HG02678 (cell line): ENCODE results near the gene WDR5B.
"Not testable (repeated sequence)": the region's sequence is repeated elsewhere in the genome, so short reads cannot be mapped to it uniquely, and the experiment has no call there.

ENCODE experiments used
- ATAC-seq: cut with Tn5 transposase; IDR thresholded peaks from one replicate; pipeline ENCODE4 v1.9.1; 2021; ENCODE audit warnings: mild to moderate bottlenecking, moderate library complexity; ENCODE audit not compliant: unreplicated experiment

Gene WDR5B

DNA sequence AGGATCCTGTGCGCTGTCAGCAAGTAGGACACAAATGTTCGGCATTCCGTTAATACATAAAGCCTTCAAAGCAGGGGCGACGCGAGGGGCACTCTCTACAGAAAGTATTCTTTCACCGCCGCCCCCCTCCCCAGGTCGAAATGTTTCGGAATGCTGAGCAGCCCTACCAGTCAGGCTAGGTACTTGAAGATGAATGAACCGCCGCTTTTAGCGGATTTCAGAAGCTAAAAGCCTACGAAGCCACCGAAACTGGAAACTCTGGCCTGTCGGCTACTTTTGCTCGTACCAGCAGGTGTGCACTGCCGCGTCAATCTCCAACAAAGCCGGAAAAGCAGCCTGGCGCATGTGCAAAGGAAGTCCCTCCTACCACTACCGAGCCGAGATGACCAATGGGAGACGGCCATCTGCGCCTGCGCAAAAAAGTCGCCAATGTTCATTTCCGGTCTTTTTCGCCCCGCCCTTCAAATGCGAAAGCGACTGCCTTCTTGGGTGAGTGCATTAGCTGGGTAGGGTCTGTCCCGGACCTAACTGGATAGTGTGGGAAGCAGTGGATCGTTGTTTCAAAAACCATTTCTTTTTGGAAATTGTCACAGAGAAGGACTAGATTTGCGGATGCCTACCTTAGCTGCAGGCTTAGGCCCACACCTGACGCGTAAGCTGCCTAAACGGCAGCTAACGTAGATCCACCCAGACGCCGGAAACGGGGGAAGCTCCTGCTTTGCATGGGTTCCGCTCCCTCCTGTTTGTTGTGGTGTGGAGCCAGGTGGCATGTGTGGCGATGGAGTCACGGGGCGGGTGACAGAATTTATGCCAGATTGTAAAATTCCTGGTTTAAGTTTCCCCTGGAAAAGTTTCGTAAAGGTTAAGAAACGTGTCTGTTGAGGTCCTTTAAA lies at the start of gene WDR5B:
TSS of gene WDR5B (minus strand) at position 301 of the 893 bp plus-strand sequence. CDS start 534 bp downstream, outside the sequence.
- peak; percentile 87 for ATAC-seq

- no peak for ATAC-seq
Observed at GRCh38 chr3:122464659-122465058, 48.8 kb upstream of the WDR5B start.

- ATAC-seq = no peak
Observed at GRCh38 chr3:122462406-122462805, 46.5 kb upstream of the WDR5B start.

DNA sequence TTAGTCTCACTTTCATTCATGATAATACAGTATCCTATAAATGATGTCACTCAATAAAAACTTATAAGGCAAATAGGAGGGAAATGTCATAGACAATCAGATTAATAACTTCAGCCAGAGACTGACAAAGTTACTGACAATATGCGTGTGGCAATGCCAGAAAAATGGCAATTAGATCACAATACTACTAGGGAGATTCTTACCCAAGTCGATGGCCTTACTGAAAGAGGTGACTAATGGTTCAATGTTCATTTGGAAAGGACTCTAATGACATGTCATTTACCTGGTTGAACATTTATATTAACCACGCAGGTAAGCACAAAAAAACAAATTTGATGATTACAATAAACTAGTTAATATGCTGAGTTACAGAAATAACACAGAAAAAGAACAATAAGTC lies 45.9 kb upstream of the WDR5B start:
- no peak for ATAC-seq

GRCh38 chr3:122458992-122459391 lies 43.1 kb upstream of the WDR5B start:
- no peak for ATAC-seq

- no peak for ATAC-seq
Observed at GRCh38 chr3:122457706-122458105, 41.8 kb upstream of the WDR5B start.

DNA sequence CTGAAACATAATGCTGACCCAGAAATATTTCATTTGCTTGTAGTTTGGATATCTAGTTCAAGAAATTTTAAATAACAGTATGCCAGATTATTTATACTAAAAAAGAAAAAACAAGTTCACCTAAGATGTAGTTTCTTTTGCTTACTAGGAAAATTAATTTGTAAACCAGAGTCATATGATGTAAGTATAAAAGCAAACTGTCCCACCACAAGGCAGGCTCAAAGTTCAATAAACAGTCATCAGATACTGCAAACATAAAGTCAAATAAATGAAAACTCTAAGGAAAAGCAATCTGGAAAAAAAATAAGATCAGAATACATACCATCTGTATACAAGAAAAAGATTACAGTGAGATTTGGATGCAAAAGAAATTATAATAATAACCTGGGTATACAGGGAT lies 40.2 kb upstream of the WDR5B start:
- no peak for ATAC-seq

- no peak for ATAC-seq
Observed at GRCh38 chr3:122451371-122451770, 35.5 kb upstream of the WDR5B start.

- ATAC-seq = not testable (repeated sequence)
Observed at GRCh38 chr3:122448218-122448617, 32.4 kb upstream of the WDR5B start.

- ATAC-seq = not testable (repeated sequence)
Observed at GRCh38 chr3:122444491-122444887, 28.6 kb upstream of the WDR5B start.

- ATAC-seq = not testable (repeated sequence)
Observed at GRCh38 chr3:122443762-122444490, 28.1 kb upstream of the WDR5B start.

DNA sequence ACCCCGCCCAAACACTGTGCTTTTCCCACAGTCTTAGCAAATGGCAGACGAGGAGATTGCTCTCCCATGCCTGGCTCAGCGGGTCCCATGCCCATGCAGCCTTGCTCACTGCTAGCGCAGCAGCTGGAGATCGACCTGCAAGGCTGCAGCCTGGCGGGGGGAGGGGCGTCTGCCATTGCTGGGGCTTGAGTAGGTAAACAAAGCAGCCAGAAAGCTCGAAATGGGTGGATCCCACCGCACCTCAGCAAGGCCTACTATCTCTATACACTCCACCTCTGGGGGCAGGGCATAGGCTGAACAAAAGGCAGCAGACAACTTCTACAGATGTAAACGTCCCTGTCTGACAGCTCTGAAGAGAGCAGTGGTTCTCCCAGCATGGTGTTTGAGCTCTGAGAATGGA lies 27.2 kb upstream of the WDR5B start:
- no peak for ATAC-seq

DNA sequence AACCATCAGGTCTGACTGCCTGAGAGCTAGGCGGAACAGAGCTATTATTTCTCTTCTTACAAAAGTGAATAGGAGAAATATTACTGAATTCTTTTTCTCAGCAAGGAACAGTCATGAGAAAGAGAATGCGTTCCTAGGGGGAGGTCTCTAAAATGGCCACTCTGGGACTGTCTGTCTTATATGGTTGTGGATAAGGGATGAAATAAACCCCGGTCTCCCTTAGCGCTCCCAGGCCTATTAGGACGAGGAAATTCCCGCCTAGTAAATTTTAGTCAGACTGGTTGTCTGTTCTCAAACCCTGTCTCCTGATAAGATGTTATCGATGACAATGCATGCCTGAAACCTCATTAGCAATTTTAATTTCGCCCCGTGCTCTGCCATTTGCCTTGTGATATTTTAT lies 20.1 kb upstream of the WDR5B start:
- no peak for ATAC-seq

DNA sequence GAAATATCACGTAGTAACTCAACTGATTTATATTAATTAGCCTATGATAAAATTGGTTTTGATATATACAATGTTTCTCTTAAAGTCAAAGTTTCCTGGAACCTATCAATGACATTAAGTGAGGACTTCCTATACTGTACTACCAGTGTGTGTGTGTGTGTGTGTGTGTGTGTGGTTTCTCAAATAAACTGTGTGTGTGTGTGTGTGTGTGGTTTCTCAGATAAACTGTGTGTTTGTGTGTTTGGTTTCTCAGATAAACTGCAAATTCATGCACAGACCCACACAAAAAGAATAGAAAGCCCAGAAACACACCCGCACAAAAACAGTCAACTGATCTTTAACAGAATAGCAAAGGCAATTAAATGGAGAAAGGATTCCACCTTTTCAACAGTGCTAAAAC lies 14.5 kb upstream of the WDR5B start:
- ATAC-seq = no peak

GRCh38 chr3:122427857-122428471 lies 12.1 kb upstream of the WDR5B start:
- ATAC-seq = no peak

DNA sequence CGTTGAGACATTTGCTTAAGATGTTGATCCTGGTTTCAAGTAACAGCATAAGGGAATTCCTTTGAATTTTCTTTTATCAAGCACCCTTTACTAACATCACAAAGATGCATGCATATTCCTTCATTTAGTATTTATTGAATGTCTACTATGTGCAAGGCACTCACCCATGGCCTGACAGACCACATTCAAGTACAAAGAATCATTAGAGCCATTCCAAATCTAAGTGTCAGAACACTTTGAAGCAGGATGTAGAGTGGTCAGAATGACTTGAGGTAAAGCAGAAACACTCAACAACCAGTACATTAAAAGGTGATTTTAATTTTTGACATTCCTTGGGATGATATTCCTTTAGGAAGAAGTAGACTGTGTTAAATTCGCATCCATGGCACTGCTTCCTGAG lies 6.0 kb upstream of the WDR5B start:
- no peak for ATAC-seq

GRCh38 chr3:122421101-122421500 lies 5.2 kb upstream of the WDR5B start:
- ATAC-seq = no peak

DNA sequence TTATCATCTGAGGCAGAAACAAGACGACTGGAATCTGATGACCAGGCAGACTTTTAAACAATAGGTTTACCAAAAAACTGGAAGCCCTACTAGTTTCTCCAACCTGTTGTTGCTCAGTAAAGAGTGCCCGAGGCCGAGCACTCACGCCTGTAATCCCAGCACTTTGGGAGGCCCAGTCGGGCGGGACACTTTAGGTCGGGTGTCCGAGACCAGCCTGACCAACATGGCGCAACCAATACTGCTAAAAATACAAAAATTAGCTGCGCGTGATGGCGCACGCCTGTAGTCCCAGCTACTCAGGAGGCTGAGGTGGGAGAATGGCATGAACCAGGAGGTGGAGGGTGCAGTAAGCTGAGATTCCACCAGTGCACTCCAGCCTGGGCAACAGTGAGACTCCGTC lies 1.1 kb upstream of the WDR5B start:
- ATAC-seq = no peak

DNA sequence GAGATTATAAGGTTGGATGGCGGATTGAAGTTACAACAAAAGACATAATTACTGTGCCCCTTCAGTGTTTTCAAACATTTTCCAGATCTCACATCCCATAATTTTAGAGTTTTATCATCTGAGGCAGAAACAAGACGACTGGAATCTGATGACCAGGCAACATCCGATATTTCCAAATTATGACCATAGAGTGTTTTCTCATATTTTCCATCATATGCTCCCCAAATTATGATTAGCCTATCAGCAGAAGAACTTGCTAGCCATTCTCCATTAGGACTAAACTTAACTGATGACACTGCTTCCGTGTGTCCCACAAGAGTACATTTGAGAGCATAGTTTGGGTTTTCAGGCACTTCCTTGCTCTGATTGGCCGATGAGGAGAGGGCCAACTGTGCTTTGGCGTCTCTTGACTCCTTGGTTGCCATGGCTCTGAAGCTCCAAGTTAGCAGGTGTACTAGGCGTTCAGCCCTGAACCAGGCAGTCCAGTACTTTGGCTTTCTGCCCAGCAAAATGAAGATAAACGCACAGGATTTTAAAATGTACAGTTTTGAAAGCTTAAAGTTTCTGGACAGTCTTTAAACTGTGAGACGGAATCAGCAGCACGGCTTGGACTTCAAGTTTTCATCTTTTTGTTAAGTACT lies 638 bp downstream of the WDR5B start:
- peak; percentile 52 for ATAC-seq

- ATAC-seq = no peak
Observed at GRCh38 chr3:122414391-122414790, 1.5 kb downstream of the WDR5B start.

- ATAC-seq = no peak
Observed at GRCh38 chr3:122410639-122411038, 5.2 kb downstream of the WDR5B start.
